ENCODE measurements around the gene SETD4.

- TF ChIP-seq CHD2 (IDR thresholded peaks at IDR 0.05; ENCODE audit: low read length) (no peak), GABPA (IDR thresholded peaks at IDR 0.05; ENCODE audit: borderline replicate concordance, insufficient read depth, low read length) (no peak), POLR2AphosphoS5 (IDR thresholded peaks at IDR 0.05; ENCODE audit: low read depth, low read length) (no peak), RFX5 (IDR thresholded peaks at IDR 0.05; ENCODE audit: borderline replicate concordance, low read depth, low read length) (no peak), CEBPB (IDR thresholded peaks at IDR 0.05; ENCODE audit: low read depth, low read length) (no peak; the same call in 1 of the 2 replicates), BRCA1 (IDR thresholded peaks at IDR 0.05; ENCODE audit: low read depth, low read length) (no peak), KDM4A (IDR thresholded peaks at IDR 0.05; ENCODE audit: low read depth, low read length, severe bottlenecking) (no peak), ATF2 (IDR thresholded peaks at IDR 0.05; ENCODE audit: low read length) (no peak), BACH1 (IDR thresholded peaks at IDR 0.05; ENCODE audit: low read length) (no peak)
- TF ChIP-seq, protein P1, sequence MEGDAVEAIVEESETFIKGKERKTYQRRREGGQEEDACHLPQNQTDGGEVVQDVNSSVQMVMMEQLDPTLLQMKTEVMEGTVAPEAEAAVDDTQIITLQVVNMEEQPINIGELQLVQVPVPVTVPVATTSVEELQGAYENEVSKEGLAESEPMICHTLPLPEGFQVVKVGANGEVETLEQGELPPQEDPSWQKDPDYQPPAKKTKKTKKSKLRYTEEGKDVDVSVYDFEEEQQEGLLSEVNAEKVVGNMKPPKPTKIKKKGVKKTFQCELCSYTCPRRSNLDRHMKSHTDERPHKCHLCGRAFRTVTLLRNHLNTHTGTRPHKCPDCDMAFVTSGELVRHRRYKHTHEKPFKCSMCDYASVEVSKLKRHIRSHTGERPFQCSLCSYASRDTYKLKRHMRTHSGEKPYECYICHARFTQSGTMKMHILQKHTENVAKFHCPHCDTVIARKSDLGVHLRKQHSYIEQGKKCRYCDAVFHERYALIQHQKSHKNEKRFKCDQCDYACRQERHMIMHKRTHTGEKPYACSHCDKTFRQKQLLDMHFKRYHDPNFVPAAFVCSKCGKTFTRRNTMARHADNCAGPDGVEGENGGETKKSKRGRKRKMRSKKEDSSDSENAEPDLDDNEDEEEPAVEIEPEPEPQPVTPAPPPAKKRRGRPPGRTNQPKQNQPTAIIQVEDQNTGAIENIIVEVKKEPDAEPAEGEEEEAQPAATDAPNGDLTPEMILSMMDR (IDR thresholded peaks at IDR 0.05; ENCODE audit: control extremely low read depth in 1 of 3, insufficient read depth in 1 of 3, low read depth in 1 of 3, low read length in 3 of 3), result no peak
These were observed 37.3 kb upstream of the SETD4 start for GRCh38 chr21:36097427-36098181.
